SK-N-SH treated with all-trans-retinoic acid at 6 μM for 48 hours (cell line): ENCODE data around the gene ANAPC5.

ENCODE experiments used
- ATAC-seq: fragments of 200-7000 bp; cut with Tn5 transposase; 3 replicates; pipeline ENCODE4 v1.9.1; 2020; ENCODE audit warnings: mild to moderate bottlenecking, moderate library complexity
- ARNTL ChIP-seq: fragments of 450-650 bp; formaldehyde crosslinking; IDR thresholded peaks from 2 replicates; pipeline ENCODE4 v1.5.0; 2020; ENCODE audit warnings: low read depth, mild to moderate bottlenecking, moderate library complexity, borderline replicate concordance
- BACH2 ChIP-seq: fragments of 250-450 bp; sonication (Bioruptor Pico); IDR thresholded peaks from 2 replicates; pipeline ENCODE4 v1.9.0; 2021; ENCODE audit warnings: mild to moderate bottlenecking, borderline replicate concordance
- CSDC2 ChIP-seq: fragments of 250-450 bp; sonication (Bioruptor Pico); IDR thresholded peaks from 2 replicates; pipeline ENCODE4 v1.5.0; 2020; ENCODE audit warnings: mild to moderate bottlenecking, moderate library complexity
- CSRNP3 ChIP-seq: fragments of 250-450 bp; sonication (Bioruptor Pico); IDR thresholded peaks from 2 replicates; pipeline ENCODE4 v1.5.1; 2021; ENCODE audit warnings: mild to moderate bottlenecking, moderate library complexity
- ESRRG ChIP-seq: fragments of 250-450 bp; sonication (Bioruptor Pico); IDR thresholded peaks from 2 replicates; pipeline ENCODE4 v1.6.1; 2021; ENCODE audit warnings: mild to moderate bottlenecking
- GLIS3 ChIP-seq: fragments of 250-450 bp; sonication (Bioruptor Pico); IDR thresholded peaks from 2 replicates; pipeline ENCODE4 v1.5.0; 2020; ENCODE audit warnings: mild to moderate bottlenecking, moderate library complexity
- ISL1 ChIP-seq: fragments of 250-450 bp; sonication (Bioruptor Pico); IDR thresholded peaks from 2 replicates; pipeline ENCODE4 v2.1.2; 2022; ENCODE audit warnings: mild to moderate bottlenecking, moderate library complexity
- OSR1 ChIP-seq: fragments of 250-450 bp; sonication (Bioruptor Pico); IDR thresholded peaks from 2 replicates; pipeline ENCODE4 v1.8.0; 2022; ENCODE audit warnings: moderate library complexity, mild to moderate bottlenecking, inconsistent platforms
- POU6F1 ChIP-seq: fragments of 250-450 bp; sonication (Bioruptor Pico); IDR thresholded peaks from 2 replicates; pipeline ENCODE4 v1.8.0; 2021; ENCODE audit warnings: low read depth, mild to moderate bottlenecking, moderate library complexity, borderline replicate concordance
- PPARA ChIP-seq: fragments of 250-450 bp; sonication (Bioruptor Pico); IDR thresholded peaks from 2 replicates; pipeline ENCODE4 v1.5.0; 2020; ENCODE audit warnings: mild to moderate bottlenecking, borderline replicate concordance
- RARB ChIP-seq: fragments of 250-450 bp; sonication (Bioruptor Pico); IDR thresholded peaks from 2 replicates; pipeline ENCODE4 v1.8.0; 2021; ENCODE audit warnings: mild to moderate bottlenecking, moderate library complexity
- SNAI2 ChIP-seq: fragments of 250-450 bp; sonication (Bioruptor Pico); IDR thresholded peaks from 2 replicates; pipeline ENCODE4 v1.5.0; 2020; ENCODE audit warnings: mild to moderate bottlenecking, moderate library complexity
- TCF4 ChIP-seq: fragments of 250-450 bp; sonication (Bioruptor Pico); IDR thresholded peaks from 2 replicates; pipeline ENCODE4 v1.8.0; 2021; ENCODE audit warnings: mild to moderate bottlenecking, moderate library complexity, borderline replicate concordance
- ZC3H10 ChIP-seq: fragments of 250-450 bp; sonication (Bioruptor Pico); IDR thresholded peaks from 2 replicates; pipeline ENCODE4 v1.5.1; 2021; ENCODE audit warnings: mild to moderate bottlenecking, moderate library complexity
- ZFP3 ChIP-seq: fragments of 250-450 bp; sonication (Bioruptor Pico); IDR thresholded peaks from 2 replicates; pipeline ENCODE4 v1.5.0; 2020; ENCODE audit warnings: mild to moderate bottlenecking, moderate library complexity
- ZFP30 ChIP-seq: fragments of 450-650 bp; formaldehyde crosslinking; IDR thresholded peaks from 2 replicates; pipeline ENCODE4 v1.5.0; 2022; ENCODE audit warnings: mild to moderate bottlenecking, moderate library complexity
- ZNF565 ChIP-seq: fragments of 450-650 bp; formaldehyde crosslinking; conservative IDR thresholded peaks from 2 replicates; pipeline ENCODE4 v1.5.0; 2020; ENCODE audit warnings: low read depth, mild to moderate bottlenecking, moderate library complexity
- ZNF70 ChIP-seq: fragments of 450-650 bp; formaldehyde crosslinking; IDR thresholded peaks from 2 replicates; pipeline ENCODE4 v1.5.0; 2020; ENCODE audit warnings: mild to moderate bottlenecking, moderate library complexity
- ZNF8 ChIP-seq: fragments of 450-650 bp; formaldehyde crosslinking; IDR thresholded peaks from 2 replicates; pipeline ENCODE4 v1.5.0; 2020; ENCODE audit warnings: mild to moderate bottlenecking, moderate library complexity
- TF ChIP-seq, protein P1 (sequence below): fragments of 250-450 bp; sonication (Bioruptor Pico); IDR thresholded peaks from 2 replicates; pipeline ENCODE4 v1.5.1; 2020; ENCODE audit warnings: low read depth, mild to moderate bottlenecking, moderate library complexity
- TF ChIP-seq, protein P2 (sequence below): fragments of 250-450 bp; sonication (Bioruptor Pico); IDR thresholded peaks from 2 replicates; pipeline ENCODE4 v1.5.0; 2020; ENCODE audit warnings: mild to moderate bottlenecking, moderate library complexity
- TF ChIP-seq, protein P3 (sequence below): fragments of 250-450 bp; sonication (Bioruptor Pico); IDR thresholded peaks from 2 replicates; pipeline ENCODE4 v1.8.0; 2020; ENCODE audit warnings: mild to moderate bottlenecking, moderate library complexity, borderline replicate concordance

Gene ANAPC5

DNA sequence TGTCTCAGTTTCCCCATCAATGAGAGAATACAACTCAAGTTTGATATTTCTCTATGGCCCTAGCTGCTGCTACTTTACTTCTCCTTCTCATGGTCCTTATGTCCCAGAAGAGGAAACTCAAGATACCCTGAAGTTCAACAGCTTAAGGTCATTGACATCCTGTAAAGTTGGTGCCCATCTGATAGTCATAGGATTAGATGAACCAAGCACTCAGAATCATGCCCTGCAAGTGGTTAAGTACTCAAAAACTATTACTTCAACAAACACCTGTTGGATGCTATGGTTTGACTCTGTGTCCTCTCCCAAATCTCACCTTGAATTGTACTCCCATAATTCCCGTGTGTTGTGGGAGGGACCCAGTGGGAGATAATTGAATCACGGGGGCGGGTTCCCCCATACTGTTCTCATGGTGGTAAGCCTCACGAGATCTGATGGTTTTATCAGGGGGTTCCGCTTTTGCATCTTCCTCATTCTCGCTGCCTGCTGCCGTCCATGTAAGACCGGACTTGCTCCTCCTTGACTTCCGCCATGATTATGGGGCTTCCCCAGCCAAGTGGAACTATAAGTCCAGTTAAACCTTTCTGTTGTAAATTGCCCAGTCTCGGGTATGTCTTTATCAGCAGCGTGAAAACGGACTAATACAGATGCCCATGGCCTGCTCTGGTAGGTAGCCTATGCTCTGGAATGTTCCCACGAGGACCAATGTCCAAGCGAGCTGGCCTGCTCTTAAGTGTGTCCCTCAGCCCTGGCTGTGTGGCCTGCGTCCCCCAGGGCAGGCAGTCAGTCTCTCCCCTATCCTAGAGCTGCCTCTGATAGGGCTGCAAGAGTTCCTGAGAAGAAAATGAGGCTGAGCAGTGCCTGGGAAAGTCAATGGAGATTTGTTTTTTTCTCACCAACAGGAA, 73.8 kb downstream of the ANAPC5 start:
- no peak for TF ChIP-seq ZFP30 (CRISPR knock-in tag)
- TF ChIP-seq ARNTL (CRISPR knock-in tag): no peak
- no peak for TF ChIP-seq ESRRG (CRISPR knock-in tag)
- no peak for TF ChIP-seq SNAI2 (CRISPR knock-in tag)
- TF ChIP-seq, protein P1, sequence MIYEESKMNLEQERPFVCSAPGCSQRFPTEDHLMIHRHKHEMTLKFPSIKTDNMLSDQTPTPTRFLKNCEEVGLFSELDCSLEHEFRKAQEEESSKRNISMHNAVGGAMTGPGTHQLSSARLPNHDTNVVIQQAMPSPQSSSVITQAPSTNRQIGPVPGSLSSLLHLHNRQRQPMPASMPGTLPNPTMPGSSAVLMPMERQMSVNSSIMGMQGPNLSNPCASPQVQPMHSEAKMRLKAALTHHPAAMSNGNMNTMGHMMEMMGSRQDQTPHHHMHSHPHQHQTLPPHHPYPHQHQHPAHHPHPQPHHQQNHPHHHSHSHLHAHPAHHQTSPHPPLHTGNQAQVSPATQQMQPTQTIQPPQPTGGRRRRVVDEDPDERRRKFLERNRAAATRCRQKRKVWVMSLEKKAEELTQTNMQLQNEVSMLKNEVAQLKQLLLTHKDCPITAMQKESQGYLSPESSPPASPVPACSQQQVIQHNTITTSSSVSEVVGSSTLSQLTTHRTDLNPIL (CRISPR knock-in tag): no peak
- no peak for TF ChIP-seq OSR1 (CRISPR knock-in tag)
- TF ChIP-seq GLIS3 (CRISPR knock-in tag): no peak
- no peak for TF ChIP-seq ZC3H10 (CRISPR knock-in tag)
- TF ChIP-seq CSDC2: no peak
- TF ChIP-seq, protein P2, sequence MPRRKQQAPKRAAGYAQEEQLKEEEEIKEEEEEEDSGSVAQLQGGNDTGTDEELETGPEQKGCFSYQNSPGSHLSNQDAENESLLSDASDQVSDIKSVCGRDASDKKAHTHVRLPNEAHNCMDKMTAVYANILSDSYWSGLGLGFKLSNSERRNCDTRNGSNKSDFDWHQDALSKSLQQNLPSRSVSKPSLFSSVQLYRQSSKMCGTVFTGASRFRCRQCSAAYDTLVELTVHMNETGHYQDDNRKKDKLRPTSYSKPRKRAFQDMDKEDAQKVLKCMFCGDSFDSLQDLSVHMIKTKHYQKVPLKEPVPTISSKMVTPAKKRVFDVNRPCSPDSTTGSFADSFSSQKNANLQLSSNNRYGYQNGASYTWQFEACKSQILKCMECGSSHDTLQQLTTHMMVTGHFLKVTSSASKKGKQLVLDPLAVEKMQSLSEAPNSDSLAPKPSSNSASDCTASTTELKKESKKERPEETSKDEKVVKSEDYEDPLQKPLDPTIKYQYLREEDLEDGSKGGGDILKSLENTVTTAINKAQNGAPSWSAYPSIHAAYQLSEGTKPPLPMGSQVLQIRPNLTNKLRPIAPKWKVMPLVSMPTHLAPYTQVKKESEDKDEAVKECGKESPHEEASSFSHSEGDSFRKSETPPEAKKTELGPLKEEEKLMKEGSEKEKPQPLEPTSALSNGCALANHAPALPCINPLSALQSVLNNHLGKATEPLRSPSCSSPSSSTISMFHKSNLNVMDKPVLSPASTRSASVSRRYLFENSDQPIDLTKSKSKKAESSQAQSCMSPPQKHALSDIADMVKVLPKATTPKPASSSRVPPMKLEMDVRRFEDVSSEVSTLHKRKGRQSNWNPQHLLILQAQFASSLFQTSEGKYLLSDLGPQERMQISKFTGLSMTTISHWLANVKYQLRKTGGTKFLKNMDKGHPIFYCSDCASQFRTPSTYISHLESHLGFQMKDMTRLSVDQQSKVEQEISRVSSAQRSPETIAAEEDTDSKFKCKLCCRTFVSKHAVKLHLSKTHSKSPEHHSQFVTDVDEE (CRISPR knock-in tag): no peak
- ATAC-seq: peak; percentile 31

GRCh38 chr12:121277374-121277759, 74.8 kb downstream of the ANAPC5 start:
- no peak for TF ChIP-seq ISL1 (CRISPR knock-in tag)
- TF ChIP-seq CSRNP3: no peak
- TF ChIP-seq CSDC2: no peak
- TF ChIP-seq ZC3H10 (CRISPR knock-in tag): no peak
- TF ChIP-seq POU6F1 (CRISPR knock-in tag): no peak
- no peak for TF ChIP-seq BACH2 (CRISPR knock-in tag)
- TF ChIP-seq, protein P2 (CRISPR knock-in tag): no peak
- no peak for TF ChIP-seq ZNF70 (CRISPR knock-in tag)
- TF ChIP-seq ZFP3: no peak
- TF ChIP-seq OSR1 (CRISPR knock-in tag): no peak
- no peak for TF ChIP-seq ZNF565 (CRISPR knock-in tag)
- TF ChIP-seq PPARA (CRISPR knock-in tag): no peak
- TF ChIP-seq, protein P3, sequence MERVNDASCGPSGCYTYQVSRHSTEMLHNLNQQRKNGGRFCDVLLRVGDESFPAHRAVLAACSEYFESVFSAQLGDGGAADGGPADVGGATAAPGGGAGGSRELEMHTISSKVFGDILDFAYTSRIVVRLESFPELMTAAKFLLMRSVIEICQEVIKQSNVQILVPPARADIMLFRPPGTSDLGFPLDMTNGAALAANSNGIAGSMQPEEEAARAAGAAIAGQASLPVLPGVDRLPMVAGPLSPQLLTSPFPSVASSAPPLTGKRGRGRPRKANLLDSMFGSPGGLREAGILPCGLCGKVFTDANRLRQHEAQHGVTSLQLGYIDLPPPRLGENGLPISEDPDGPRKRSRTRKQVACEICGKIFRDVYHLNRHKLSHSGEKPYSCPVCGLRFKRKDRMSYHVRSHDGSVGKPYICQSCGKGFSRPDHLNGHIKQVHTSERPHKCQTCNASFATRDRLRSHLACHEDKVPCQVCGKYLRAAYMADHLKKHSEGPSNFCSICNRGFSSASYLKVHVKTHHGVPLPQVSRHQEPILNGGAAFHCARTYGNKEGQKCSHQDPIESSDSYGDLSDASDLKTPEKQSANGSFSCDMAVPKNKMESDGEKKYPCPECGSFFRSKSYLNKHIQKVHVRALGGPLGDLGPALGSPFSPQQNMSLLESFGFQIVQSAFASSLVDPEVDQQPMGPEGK (CRISPR knock-in tag): no peak
- TF ChIP-seq ZFP30 (CRISPR knock-in tag): no peak
- no peak for TF ChIP-seq ZNF8 (CRISPR knock-in tag)
- TF ChIP-seq, protein P1 (CRISPR knock-in tag): no peak
- TF ChIP-seq TCF4: no peak
- no peak for TF ChIP-seq ARNTL (CRISPR knock-in tag)
- TF ChIP-seq RARB: no peak
- no peak for TF ChIP-seq SNAI2 (CRISPR knock-in tag)

More at GRCh38 chr12:121277374-121277759, 74.8 kb downstream of the ANAPC5 start:
- ATAC-seq: no peak
